Measurements from ENCODE around the gene MGAT1.
"Not testable (repeated sequence)": the region's sequence is repeated elsewhere in the genome, so short reads cannot be mapped to it uniquely, and the experiment has no call there.

Gene MGAT1

GRCh38 chr5:180785121-180785781 lies 17.4 kb downstream of the MGAT1 start:
- Histone ChIP-seq H3K4me1 (ENCODE audit: control insufficient read depth, insufficient read depth, low read length) (peaks cover 23% of the 10 kb centered on the region), H3K27ac (ENCODE audit: low read depth, low read length) (peak overlapping the region; percentile 80), H3K27me3 (ENCODE audit: control insufficient read depth, insufficient read depth, low read length) (no peaks in the 10 kb centered on the region), H3K36me3 (ENCODE audit: control insufficient read depth, insufficient read depth, low read length) (no peaks in the 10 kb centered on the region), H3K9ac (ENCODE audit: low read length) (no peak overlapping the region), H3K4me3 (ENCODE audit: low read length) (peak overlapping the region; percentile 32)

- Histone ChIP-seq H3K36me3 (ENCODE audit: control insufficient read depth, insufficient read depth, low read length) (no peaks in the 10 kb centered on the region), H3K4me1 (ENCODE audit: control insufficient read depth, insufficient read depth, low read length) (peaks cover 23% of the 10 kb centered on the region), H3K9ac (ENCODE audit: low read length) (no peak overlapping the region), H3K4me3 (ENCODE audit: low read length) (no peak overlapping the region), H3K27me3 (ENCODE audit: control insufficient read depth, insufficient read depth, low read length) (no peaks in the 10 kb centered on the region), H3K27ac (ENCODE audit: low read depth, low read length) (peak overlapping the region; percentile 80)
These were observed 18.0 kb downstream of the MGAT1 start for GRCh38 chr5:180784497-180785097.

DNA sequence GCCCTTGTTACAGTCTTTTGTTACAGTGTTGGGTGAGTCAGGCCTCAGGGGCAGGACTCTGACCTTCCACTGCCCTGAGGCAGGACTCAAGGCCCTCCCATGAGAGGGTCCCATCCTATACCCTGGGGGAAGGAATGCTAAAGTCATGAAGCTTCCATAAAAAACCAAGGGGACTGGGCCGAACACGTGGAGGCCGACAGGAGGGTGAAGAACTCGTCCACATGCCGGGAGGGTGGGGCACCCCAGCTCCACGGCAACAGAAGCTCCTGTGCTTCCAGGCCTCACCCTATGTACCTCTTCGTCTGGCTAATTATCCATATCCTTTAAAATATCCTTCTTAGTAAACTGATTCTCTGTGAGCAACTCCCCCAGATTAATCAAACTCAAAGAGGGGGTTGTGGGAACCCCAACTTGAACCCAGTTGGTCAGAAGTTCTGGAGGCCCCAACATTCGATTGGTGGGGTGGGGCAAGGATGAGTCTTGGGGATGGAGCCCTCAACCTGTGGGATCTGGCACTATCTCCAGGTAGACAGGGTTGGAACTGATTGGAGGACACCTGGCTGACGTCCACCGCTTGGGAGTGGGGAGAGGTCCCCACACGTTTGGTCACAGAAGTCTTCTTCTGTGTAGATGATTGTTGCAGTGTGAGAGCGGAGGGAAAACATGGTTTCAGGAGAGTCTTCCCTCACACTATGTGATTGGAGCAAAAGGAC lies 19.1 kb downstream of the MGAT1 start:
- H3K27me3 ChIP-seq (ENCODE audit: control insufficient read depth, insufficient read depth, low read length), result no peaks in the 10 kb centered on the region
- no peak overlapping the region for H3K9ac ChIP-seq (ENCODE audit: low read length)
- H3K4me3 ChIP-seq (ENCODE audit: low read length), result no peak overlapping the region
- H3K4me1 ChIP-seq (ENCODE audit: control insufficient read depth, insufficient read depth, low read length), result peaks cover 23% of the 10 kb centered on the region
- no peak overlapping the region for H3K27ac ChIP-seq (ENCODE audit: low read depth, low read length)
- no peaks in the 10 kb centered on the region for H3K36me3 ChIP-seq (ENCODE audit: control insufficient read depth, insufficient read depth, low read length)

GRCh38 chr5:180782748-180783147 lies 19.9 kb downstream of the MGAT1 start:
- Histone ChIP-seq H3K4me3 (ENCODE audit: low read length) (no peak overlapping the region), H3K4me1 (ENCODE audit: control insufficient read depth, insufficient read depth, low read length) (peaks cover 23% of the 10 kb centered on the region), H3K9ac (ENCODE audit: low read length) (no peak overlapping the region), H3K36me3 (ENCODE audit: control insufficient read depth, insufficient read depth, low read length) (no peaks in the 10 kb centered on the region), H3K27ac (ENCODE audit: low read depth, low read length) (no peak overlapping the region), H3K27me3 (ENCODE audit: control insufficient read depth, insufficient read depth, low read length) (no peaks in the 10 kb centered on the region)

- not testable (repeated sequence) for H3K9ac ChIP-seq (ENCODE audit: low read length); H3K27me3 ChIP-seq (ENCODE audit: control insufficient read depth, insufficient read depth, low read length); H3K4me3 ChIP-seq (ENCODE audit: low read length); H3K36me3 ChIP-seq (ENCODE audit: control insufficient read depth, insufficient read depth, low read length); H3K27ac ChIP-seq (ENCODE audit: low read depth, low read length)
- H3K4me1 ChIP-seq (ENCODE audit: control insufficient read depth, insufficient read depth, low read length), result peaks cover 20% of the 10 kb centered on the region
These were observed 20.7 kb downstream of the MGAT1 start for GRCh38 chr5:180781900-180782326.

- H3K9ac ChIP-seq (ENCODE audit: low read length), result no peak overlapping the region
- H3K27me3 ChIP-seq (ENCODE audit: control insufficient read depth, insufficient read depth, low read length), result no peaks in the 10 kb centered on the region
- H3K36me3 ChIP-seq (ENCODE audit: control insufficient read depth, insufficient read depth, low read length), result no peaks in the 10 kb centered on the region
- peaks cover 2% of the 10 kb centered on the region for H3K4me1 ChIP-seq (ENCODE audit: control insufficient read depth, insufficient read depth, low read length)
- no peak overlapping the region for H3K4me3 ChIP-seq (ENCODE audit: low read length)
- no peak overlapping the region for H3K27ac ChIP-seq (ENCODE audit: low read depth, low read length)
These were observed 22.5 kb downstream of the MGAT1 start for GRCh38 chr5:180779985-180780610.

DNA sequence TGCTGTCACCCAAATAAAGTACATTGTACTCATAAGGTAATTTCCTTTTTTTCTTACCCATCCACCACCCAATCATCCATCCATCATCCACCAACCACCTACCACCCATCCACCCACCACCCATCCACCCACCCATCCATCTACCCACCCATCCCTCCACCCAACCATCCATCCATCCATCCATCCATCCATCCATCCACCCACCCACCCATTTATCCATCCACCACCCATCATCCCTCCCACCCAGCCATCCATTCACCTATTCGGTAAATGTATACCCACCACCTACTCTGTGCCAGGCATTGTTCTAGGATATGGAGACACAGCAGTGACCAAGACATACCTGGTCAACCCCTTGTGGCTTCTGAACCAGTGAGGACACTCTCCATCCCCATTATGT lies 25.1 kb downstream of the MGAT1 start:
- Histone ChIP-seq H3K9ac (ENCODE audit: low read length) (no peak overlapping the region), H3K27ac (ENCODE audit: low read depth, low read length) (no peak overlapping the region), H3K27me3 (ENCODE audit: control insufficient read depth, insufficient read depth, low read length) (no peaks in the 10 kb centered on the region), H3K4me1 (ENCODE audit: control insufficient read depth, insufficient read depth, low read length) (no peaks in the 10 kb centered on the region), H3K4me3 (ENCODE audit: low read length) (no peak overlapping the region), H3K36me3 (ENCODE audit: control insufficient read depth, insufficient read depth, low read length) (no peaks in the 10 kb centered on the region)

DNA sequence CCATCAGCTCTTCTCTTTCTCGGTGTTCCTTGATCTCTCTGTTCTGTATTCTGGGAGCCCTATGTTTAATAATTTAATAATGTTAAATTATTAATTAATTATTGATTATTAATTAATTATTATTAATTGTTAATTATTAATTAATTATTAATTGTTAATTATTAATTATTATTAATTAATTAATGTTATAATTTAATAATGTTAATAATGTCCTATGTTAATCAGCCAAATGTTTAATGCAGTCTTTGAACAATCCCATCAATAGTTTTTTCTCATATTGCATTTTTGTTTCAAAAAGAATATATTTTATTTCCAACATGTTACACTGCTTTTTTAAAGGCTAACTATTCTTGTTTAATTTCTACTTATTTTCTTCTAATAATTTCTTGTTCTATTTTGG lies 26.2 kb downstream of the MGAT1 start:
- Histone ChIP-seq H3K9ac (ENCODE audit: low read length) (no peak overlapping the region), H3K36me3 (ENCODE audit: control insufficient read depth, insufficient read depth, low read length) (no peaks in the 10 kb centered on the region), H3K27me3 (ENCODE audit: control insufficient read depth, insufficient read depth, low read length) (no peaks in the 10 kb centered on the region), H3K4me3 (ENCODE audit: low read length) (no peak overlapping the region), H3K4me1 (ENCODE audit: control insufficient read depth, insufficient read depth, low read length) (no peaks in the 10 kb centered on the region), H3K27ac (ENCODE audit: low read depth, low read length) (no peak overlapping the region)

GRCh38 chr5:180775624-180776023 lies 27.0 kb downstream of the MGAT1 start:
- no peak overlapping the region for H3K27ac ChIP-seq (ENCODE audit: low read depth, low read length)
- no peaks in the 10 kb centered on the region for H3K27me3 ChIP-seq (ENCODE audit: control insufficient read depth, insufficient read depth, low read length)
- no peaks in the 10 kb centered on the region for H3K4me1 ChIP-seq (ENCODE audit: control insufficient read depth, insufficient read depth, low read length)
- no peak overlapping the region for H3K9ac ChIP-seq (ENCODE audit: low read length)
- no peaks in the 10 kb centered on the region for H3K36me3 ChIP-seq (ENCODE audit: control insufficient read depth, insufficient read depth, low read length)
- no peak overlapping the region for H3K4me3 ChIP-seq (ENCODE audit: low read length)

- no peaks in the 10 kb centered on the region for H3K4me1 ChIP-seq (ENCODE audit: control insufficient read depth, insufficient read depth, low read length)
These were observed 30.8 kb downstream of the MGAT1 start for GRCh38 chr5:180771839-180772238.

GRCh38 chr5:180769821-180770220 lies 32.8 kb downstream of the MGAT1 start:
- H3K36me3 ChIP-seq (ENCODE audit: control insufficient read depth, insufficient read depth, low read length), result no peaks in the 10 kb centered on the region

More at GRCh38 chr5:180771839-180772238, 30.8 kb downstream of the MGAT1 start:
- Histone ChIP-seq H3K9ac (ENCODE audit: low read length) (no peak overlapping the region), H3K36me3 (ENCODE audit: control insufficient read depth, insufficient read depth, low read length) (no peaks in the 10 kb centered on the region), H3K27ac (ENCODE audit: low read depth, low read length) (no peak overlapping the region), H3K4me3 (ENCODE audit: low read length) (no peak overlapping the region), H3K27me3 (ENCODE audit: control insufficient read depth, insufficient read depth, low read length) (no peaks in the 10 kb centered on the region)

DNA sequence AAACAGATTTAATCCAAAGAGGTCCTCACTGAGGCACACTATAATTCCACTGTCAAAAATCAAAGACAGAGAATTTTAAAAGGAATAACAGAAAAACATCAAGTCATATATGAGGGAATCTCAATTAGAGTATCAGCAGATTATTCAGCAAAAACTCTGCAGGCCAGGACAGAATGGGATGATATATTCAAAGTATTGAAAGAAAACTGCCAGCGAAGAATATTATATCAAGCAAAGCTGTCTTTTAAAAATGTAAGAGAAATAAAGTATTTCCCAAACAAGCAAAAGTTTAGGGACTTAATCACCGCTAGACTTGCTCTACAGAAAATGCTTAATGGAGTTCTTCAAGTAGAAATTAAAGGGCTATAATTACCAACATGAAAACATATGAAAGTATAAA lies 47.0 kb downstream of the MGAT1 start:
- Histone ChIP-seq H3K4me3 (ENCODE audit: low read length) (no peak overlapping the region), H3K36me3 (ENCODE audit: control insufficient read depth, insufficient read depth, low read length) (no peaks in the 10 kb centered on the region)

More at GRCh38 chr5:180769821-180770220, 32.8 kb downstream of the MGAT1 start:
- Histone ChIP-seq H3K9ac (ENCODE audit: low read length) (no peak overlapping the region), H3K27me3 (ENCODE audit: control insufficient read depth, insufficient read depth, low read length) (no peaks in the 10 kb centered on the region), H3K4me3 (ENCODE audit: low read length) (no peak overlapping the region), H3K27ac (ENCODE audit: low read depth, low read length) (no peak overlapping the region), H3K4me1 (ENCODE audit: control insufficient read depth, insufficient read depth, low read length) (no peaks in the 10 kb centered on the region)

More for the DNA sequence above, 47.0 kb downstream of the MGAT1 start:
- H3K27ac ChIP-seq (ENCODE audit: low read depth, low read length), result no peak overlapping the region
- H3K9ac ChIP-seq (ENCODE audit: low read length), result no peak overlapping the region
- H3K27me3 ChIP-seq (ENCODE audit: control insufficient read depth, insufficient read depth, low read length), result no peaks in the 10 kb centered on the region
- H3K4me1 ChIP-seq (ENCODE audit: control insufficient read depth, insufficient read depth, low read length), result no peaks in the 10 kb centered on the region
